GM08714 (cell line): ENCODE results near the gene CXXC5.
A peak's percentile ranks its signal among the peaks of the same experiment; 100 is the strongest.
"Not testable (repeated sequence)": the region's sequence is repeated elsewhere in the genome, so short reads cannot be mapped to it uniquely, and the experiment has no call there.

ENCODE experiments used
- H3K4me3 ChIP-seq: fragments of 200-500 bp; sonication (Bioruptor generic); 2 replicates; pipeline ENCODE4 v1.5.1; 2014; ENCODE audit warnings: mild to moderate bottlenecking, low read length, inconsistent platforms
- ZNF274 ChIP-seq: IDR thresholded peaks from 2 replicates; pipeline ENCODE4 v1.6.1; 2012; ENCODE audit warnings: mild to moderate bottlenecking, low read depth, low read length

The CXXC5 gene

GRCh38 chr5:139702548-139702947, 54.4 kb downstream of the CXXC5 start:
- no peak overlapping the region for H3K4me3 ChIP-seq
- no peak for TF ChIP-seq ZNF274

- no peak for TF ChIP-seq ZNF274
- no peak overlapping the region for H3K4me3 ChIP-seq
Observed at GRCh38 chr5:139704748-139705147, 56.6 kb downstream of the CXXC5 start.

GRCh38 chr5:139705191-139705590, 57.0 kb downstream of the CXXC5 start:
- no peak for TF ChIP-seq ZNF274
- no peak overlapping the region for H3K4me3 ChIP-seq

- TF ChIP-seq ZNF274: no peak
- H3K4me3 ChIP-seq: no peak overlapping the region
Observed at GRCh38 chr5:139705655-139706587, 57.8 kb downstream of the CXXC5 start.

- no peak overlapping the region for H3K4me3 ChIP-seq
- TF ChIP-seq ZNF274: no peak
Observed at GRCh38 chr5:139707445-139708003, 59.4 kb downstream of the CXXC5 start.

- no peak for TF ChIP-seq ZNF274
- no peak overlapping the region for H3K4me3 ChIP-seq
Observed at GRCh38 chr5:139708434-139708861, 60.3 kb downstream of the CXXC5 start.

- no peak for TF ChIP-seq ZNF274
- H3K4me3 ChIP-seq: no peak overlapping the region
Observed at GRCh38 chr5:139708877-139709581, 60.9 kb downstream of the CXXC5 start.

- TF ChIP-seq ZNF274: no peak
- no peak overlapping the region for H3K4me3 ChIP-seq
Observed at GRCh38 chr5:139709582-139710318, 61.6 kb downstream of the CXXC5 start.

GRCh38 chr5:139710319-139711066, 62.3 kb downstream of the CXXC5 start:
- no peak for TF ChIP-seq ZNF274
- H3K4me3 ChIP-seq: peak overlapping the region; percentile 46; the same call in 1 of the 2 replicates

GRCh38 chr5:139711067-139711905, 63.1 kb downstream of the CXXC5 start:
- H3K4me3 ChIP-seq: peak overlapping the region; percentile 46; the same call in 1 of the 2 replicates
- no peak for TF ChIP-seq ZNF274

- TF ChIP-seq ZNF274: no peak
- H3K4me3 ChIP-seq: peak overlapping the region; percentile 7; the same call in 1 of the 2 replicates
Observed at GRCh38 chr5:139711906-139712224, 63.7 kb downstream of the CXXC5 start.

- no peak overlapping the region for H3K4me3 ChIP-seq
- no peak for TF ChIP-seq ZNF274
Observed at GRCh38 chr5:139712412-139712811, 64.3 kb downstream of the CXXC5 start.

- H3K4me3 ChIP-seq: not testable (repeated sequence)
Observed at GRCh38 chr5:139713898-139714297, 65.7 kb downstream of the CXXC5 start.
